Measurements from ENCODE around the gene CELF5. TPM values are rescaled to one million over a fixed set of nuclear protein-coding genes. Genes with fewer than 3 reads are reported as not detected.
A peak's percentile ranks its signal among the peaks of the same experiment; 100 is the strongest.
"Not testable (repeated sequence)": the region's sequence is repeated elsewhere in the genome, so short reads cannot be mapped to it uniquely, and the experiment has no call there.

Gene CELF5
- total RNA-seq, 1 experiment from 2014 or later, result 1.2 TPM

DNA sequence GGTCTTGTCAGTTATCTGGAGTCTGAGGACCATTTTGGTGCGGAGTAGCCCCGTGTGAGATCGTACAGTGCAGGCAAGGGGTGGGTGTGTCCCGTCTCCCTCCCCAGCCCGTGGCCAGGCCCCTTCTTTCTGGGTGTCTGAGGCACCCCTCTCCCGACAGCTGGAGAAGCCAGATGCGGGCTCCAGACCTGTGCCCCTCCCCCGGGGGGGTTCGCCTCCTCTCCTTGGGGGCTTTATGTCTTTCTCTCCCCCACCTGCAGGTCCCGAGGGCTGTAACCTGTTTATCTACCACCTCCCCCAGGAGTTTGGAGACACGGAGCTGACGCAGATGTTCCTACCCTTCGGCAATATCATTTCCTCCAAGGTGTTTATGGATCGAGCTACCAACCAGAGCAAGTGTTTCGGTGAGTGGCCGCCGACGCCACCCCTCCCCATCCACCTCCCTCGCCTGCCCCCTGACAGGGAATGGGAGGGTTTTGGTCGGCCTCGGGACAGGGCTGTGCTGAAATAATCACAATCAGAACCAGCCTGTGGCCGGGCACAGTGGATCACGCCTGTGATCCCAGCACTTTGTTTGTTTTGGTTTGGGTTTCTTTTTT, 65.6 kb downstream of the CELF5 start:
- Histone ChIP-seq H3K9me3 (ENCODE audit: control insufficient read depth, insufficient read depth, low read depth, low read length) (no peaks in the 10 kb centered on the region), H3K4me1 (ENCODE audit: control insufficient read depth, insufficient read depth, low read length) (no peaks in the 10 kb centered on the region), H3K27me3 (ENCODE audit: control insufficient read depth, insufficient read depth, low read length) (no peaks in the 10 kb centered on the region), H3K4me3 (ENCODE audit: low read depth in 2 of 2, low read length in 2 of 2) (peak overlapping the region; percentile 27 to 48), H3K36me3 (ENCODE audit: control insufficient read depth, insufficient read depth, low read length) (no peaks in the 10 kb centered on the region), H3K27ac (ENCODE audit: low read length) (no peak overlapping the region)
- ATAC-seq (peak; percentile 36; the same call in 1 of the 2 replicates), DNase-seq (ENCODE audit: low read depth, low spot score) (no peak)
- ChIA-PET POLR2A (interaction anchor here (0.7 kb wide), 1 partner anchor 13 kb away, joined by 5 read pairs; no protein-coding TSS in a partner anchor), CTCF (no interaction called here)
- TF ChIP-seq POLR2AphosphoS5 (IDR thresholded peaks at IDR 0.05; ENCODE audit: low read depth, low read length), result no peak
- no peak for TF ChIP-seq TCF7L2 (IDR thresholded peaks at IDR 0.05; ENCODE audit: low read depth, low read length)
- TF ChIP-seq, protein P1, sequence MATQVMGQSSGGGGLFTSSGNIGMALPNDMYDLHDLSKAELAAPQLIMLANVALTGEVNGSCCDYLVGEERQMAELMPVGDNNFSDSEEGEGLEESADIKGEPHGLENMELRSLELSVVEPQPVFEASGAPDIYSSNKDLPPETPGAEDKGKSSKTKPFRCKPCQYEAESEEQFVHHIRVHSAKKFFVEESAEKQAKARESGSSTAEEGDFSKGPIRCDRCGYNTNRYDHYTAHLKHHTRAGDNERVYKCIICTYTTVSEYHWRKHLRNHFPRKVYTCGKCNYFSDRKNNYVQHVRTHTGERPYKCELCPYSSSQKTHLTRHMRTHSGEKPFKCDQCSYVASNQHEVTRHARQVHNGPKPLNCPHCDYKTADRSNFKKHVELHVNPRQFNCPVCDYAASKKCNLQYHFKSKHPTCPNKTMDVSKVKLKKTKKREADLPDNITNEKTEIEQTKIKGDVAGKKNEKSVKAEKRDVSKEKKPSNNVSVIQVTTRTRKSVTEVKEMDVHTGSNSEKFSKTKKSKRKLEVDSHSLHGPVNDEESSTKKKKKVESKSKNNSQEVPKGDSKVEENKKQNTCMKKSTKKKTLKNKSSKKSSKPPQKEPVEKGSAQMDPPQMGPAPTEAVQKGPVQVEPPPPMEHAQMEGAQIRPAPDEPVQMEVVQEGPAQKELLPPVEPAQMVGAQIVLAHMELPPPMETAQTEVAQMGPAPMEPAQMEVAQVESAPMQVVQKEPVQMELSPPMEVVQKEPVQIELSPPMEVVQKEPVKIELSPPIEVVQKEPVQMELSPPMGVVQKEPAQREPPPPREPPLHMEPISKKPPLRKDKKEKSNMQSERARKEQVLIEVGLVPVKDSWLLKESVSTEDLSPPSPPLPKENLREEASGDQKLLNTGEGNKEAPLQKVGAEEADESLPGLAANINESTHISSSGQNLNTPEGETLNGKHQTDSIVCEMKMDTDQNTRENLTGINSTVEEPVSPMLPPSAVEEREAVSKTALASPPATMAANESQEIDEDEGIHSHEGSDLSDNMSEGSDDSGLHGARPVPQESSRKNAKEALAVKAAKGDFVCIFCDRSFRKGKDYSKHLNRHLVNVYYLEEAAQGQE (IDR thresholded peaks at IDR 0.05; ENCODE audit: insufficient read depth in 1 of 2, low read depth in 2 of 2, low read length in 1 of 2), result no peak
- TF ChIP-seq, protein P2, sequence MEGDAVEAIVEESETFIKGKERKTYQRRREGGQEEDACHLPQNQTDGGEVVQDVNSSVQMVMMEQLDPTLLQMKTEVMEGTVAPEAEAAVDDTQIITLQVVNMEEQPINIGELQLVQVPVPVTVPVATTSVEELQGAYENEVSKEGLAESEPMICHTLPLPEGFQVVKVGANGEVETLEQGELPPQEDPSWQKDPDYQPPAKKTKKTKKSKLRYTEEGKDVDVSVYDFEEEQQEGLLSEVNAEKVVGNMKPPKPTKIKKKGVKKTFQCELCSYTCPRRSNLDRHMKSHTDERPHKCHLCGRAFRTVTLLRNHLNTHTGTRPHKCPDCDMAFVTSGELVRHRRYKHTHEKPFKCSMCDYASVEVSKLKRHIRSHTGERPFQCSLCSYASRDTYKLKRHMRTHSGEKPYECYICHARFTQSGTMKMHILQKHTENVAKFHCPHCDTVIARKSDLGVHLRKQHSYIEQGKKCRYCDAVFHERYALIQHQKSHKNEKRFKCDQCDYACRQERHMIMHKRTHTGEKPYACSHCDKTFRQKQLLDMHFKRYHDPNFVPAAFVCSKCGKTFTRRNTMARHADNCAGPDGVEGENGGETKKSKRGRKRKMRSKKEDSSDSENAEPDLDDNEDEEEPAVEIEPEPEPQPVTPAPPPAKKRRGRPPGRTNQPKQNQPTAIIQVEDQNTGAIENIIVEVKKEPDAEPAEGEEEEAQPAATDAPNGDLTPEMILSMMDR (IDR thresholded peaks at IDR 0.05), result no peak
- TF ChIP-seq SIN3A (IDR thresholded peaks at IDR 0.05; ENCODE audit: borderline replicate concordance, insufficient read depth, low read depth, low read length), result no peak
- BruUV-seq (replicated peaks), result no TSS peak
- in situ Hi-C loops (cut with HindIII; ENCODE audit: low pct_unique_long_range_greater_than_20kb, low sequenced_read_pairs), result no loop called here
- intact Hi-C loops (cut with micrococcal nuclease; ENCODE audit: unreplicated experiment), result no loop called here

DNA sequence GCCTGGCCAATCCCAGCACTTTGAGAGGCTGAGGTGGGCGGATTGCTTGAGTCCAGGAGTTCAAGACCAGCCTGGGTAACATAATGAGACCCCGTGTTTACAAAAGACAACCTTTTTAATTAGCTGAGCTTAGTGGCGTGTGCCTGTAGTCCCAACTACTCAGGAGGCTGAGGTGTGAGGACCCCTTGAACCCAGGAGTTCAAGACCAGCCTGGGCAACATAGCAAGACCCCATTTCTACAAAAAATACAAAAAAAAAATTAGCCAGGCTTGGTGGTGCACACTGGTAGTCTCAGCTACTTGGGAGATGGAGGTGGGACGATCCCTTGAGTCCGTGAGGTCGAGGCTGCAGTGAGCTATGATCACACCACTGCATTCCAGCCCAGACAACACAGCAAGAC, 66.4 kb downstream of the CELF5 start:
- H3K27ac ChIP-seq (ENCODE audit: low read length); H3K27me3 ChIP-seq (ENCODE audit: control insufficient read depth, insufficient read depth, low read length); intact Hi-C loops (cut with micrococcal nuclease; ENCODE audit: unreplicated experiment); POLR2A ChIA-PET; H3K4me3 ChIP-seq (ENCODE audit: low read depth in 2 of 2, low read length in 2 of 2); DNase-seq (ENCODE audit: low read depth, low spot score); H3K9me3 ChIP-seq (ENCODE audit: control insufficient read depth, insufficient read depth, low read depth, low read length); H3K36me3 ChIP-seq (ENCODE audit: control insufficient read depth, insufficient read depth, low read length); ATAC-seq; BruUV-seq (replicated peaks); in situ Hi-C loops (cut with HindIII; ENCODE audit: low pct_unique_long_range_greater_than_20kb, low sequenced_read_pairs); H3K4me1 ChIP-seq (ENCODE audit: control insufficient read depth, insufficient read depth, low read length); CTCF ChIA-PET: not testable (repeated sequence)

DNA sequence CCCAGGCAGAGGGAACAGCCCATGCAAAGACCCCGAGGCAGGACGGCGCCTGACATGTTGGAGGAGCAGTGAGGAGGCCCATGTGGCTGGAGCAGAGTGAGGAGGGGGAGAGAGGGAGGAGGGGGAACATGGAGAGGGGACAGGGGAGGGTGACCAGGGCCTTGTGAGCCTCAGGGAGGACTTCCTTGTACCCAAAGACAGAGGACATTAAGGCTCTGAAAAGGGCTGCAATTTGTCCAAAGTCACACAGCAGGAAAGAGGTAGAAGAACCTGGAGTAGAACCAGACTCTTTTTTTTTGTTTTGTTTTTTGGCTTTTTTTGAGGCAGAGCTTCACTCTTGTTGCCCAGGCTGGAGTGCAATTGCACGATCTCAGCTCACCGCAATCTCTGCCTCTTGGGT, 67.2 kb downstream of the CELF5 start:
- intact Hi-C loops (cut with micrococcal nuclease; ENCODE audit: unreplicated experiment), result no loop called here
- POLR2A ChIA-PET, result no interaction called here

More for the DNA sequence above, 67.2 kb downstream of the CELF5 start:
- no TSS peak for BruUV-seq (replicated peaks)
- DNase-seq (ENCODE audit: low read depth, low spot score) (no peak), ATAC-seq (no peak)
- in situ Hi-C loops (cut with HindIII; ENCODE audit: low pct_unique_long_range_greater_than_20kb, low sequenced_read_pairs), result no loop called here
- Histone ChIP-seq H3K36me3 (ENCODE audit: control insufficient read depth, insufficient read depth, low read length) (no peaks in the 10 kb centered on the region), H3K4me1 (ENCODE audit: control insufficient read depth, insufficient read depth, low read length) (no peaks in the 10 kb centered on the region), H3K4me3 (ENCODE audit: low read depth in 2 of 2, low read length in 2 of 2) (no peak overlapping the region), H3K27ac (ENCODE audit: low read length) (no peak overlapping the region), H3K9me3 (ENCODE audit: control insufficient read depth, insufficient read depth, low read depth, low read length) (no peaks in the 10 kb centered on the region), H3K27me3 (ENCODE audit: control insufficient read depth, insufficient read depth, low read length) (no peaks in the 10 kb centered on the region)
- TF ChIP-seq SIN3A (IDR thresholded peaks at IDR 0.05; ENCODE audit: borderline replicate concordance, insufficient read depth, low read depth, low read length), result no peak
- TF ChIP-seq, protein P2 (IDR thresholded peaks at IDR 0.05), result no peak
- CTCF ChIA-PET, result no interaction called here
